AG09309 (cell line): ENCODE measurements around the gene PRPF8.
"Not testable (repeated sequence)": the region's sequence is repeated elsewhere in the genome, so short reads cannot be mapped to it uniquely, and the experiment has no call there.

Source experiments
- DNase-seq: peaks from one replicate; pipeline ENCODE4 v3.0.0-alpha.2; 2010; ENCODE audit warnings: low read depth
- H3K4me3 ChIP-seq: 2 replicates; pipeline ENCODE4 v1.5.1; 2011; ENCODE audit warnings: mild to moderate bottlenecking, low read depth, low read length, moderate library complexity; ENCODE audit not compliant: control insufficient read depth
- TF ChIP-seq, protein P1 (sequence below): IDR thresholded peaks from 2 replicates; pipeline ENCODE4 v1.5.1; 2011; ENCODE audit warnings: mild to moderate bottlenecking, low read depth, low read length, inconsistent platforms; ENCODE audit not compliant: insufficient read depth, control insufficient read depth; ENCODE audit errors: missing control alignments

The PRPF8 gene

DNA sequence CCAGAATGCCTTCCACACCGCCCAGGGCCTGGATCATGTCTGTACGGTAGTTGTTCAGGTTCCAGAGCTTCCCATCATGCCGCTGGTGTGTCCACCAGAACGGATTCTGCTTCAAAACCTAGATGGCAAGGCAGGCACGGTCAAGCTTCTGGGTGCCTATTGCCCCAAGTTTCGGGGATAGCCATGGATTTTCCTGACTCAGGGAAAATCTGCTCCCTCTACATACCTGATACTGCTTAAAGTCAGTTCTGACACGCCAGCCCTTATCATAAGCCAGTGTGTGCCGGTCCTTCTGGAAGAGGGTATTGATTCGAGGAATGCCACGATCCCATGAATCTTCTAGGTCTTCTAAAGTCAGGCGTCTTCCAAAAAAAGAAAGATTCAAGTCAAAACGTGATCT, 23.6 kb downstream of the PRPF8 start:
- no peak overlapping the region for H3K4me3 ChIP-seq
- TF ChIP-seq, protein P1, sequence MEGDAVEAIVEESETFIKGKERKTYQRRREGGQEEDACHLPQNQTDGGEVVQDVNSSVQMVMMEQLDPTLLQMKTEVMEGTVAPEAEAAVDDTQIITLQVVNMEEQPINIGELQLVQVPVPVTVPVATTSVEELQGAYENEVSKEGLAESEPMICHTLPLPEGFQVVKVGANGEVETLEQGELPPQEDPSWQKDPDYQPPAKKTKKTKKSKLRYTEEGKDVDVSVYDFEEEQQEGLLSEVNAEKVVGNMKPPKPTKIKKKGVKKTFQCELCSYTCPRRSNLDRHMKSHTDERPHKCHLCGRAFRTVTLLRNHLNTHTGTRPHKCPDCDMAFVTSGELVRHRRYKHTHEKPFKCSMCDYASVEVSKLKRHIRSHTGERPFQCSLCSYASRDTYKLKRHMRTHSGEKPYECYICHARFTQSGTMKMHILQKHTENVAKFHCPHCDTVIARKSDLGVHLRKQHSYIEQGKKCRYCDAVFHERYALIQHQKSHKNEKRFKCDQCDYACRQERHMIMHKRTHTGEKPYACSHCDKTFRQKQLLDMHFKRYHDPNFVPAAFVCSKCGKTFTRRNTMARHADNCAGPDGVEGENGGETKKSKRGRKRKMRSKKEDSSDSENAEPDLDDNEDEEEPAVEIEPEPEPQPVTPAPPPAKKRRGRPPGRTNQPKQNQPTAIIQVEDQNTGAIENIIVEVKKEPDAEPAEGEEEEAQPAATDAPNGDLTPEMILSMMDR = no peak
- no peak for DNase-seq

DNA sequence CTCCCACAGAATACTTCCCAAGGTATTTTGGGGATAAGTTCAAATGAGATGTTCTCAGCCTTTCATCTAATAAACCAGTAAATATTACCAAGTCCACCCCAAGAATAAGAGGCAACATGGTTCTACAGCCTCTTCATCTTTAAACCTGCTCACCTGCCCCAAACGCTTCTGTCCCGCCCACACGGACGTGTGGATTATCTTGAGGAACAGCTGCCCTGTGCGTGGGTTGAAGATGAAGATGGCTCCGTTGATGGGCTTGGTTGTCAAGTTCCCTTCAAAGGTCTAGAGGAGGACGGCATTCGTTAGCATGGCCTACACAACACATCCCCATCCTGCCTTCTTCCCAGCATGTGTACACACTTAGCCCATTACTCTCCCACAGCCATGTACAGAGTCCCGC, 26.6 kb downstream of the PRPF8 start:
- DNase-seq = no peak
- H3K4me3 ChIP-seq = no peak overlapping the region
- TF ChIP-seq, protein P1 = no peak

DNA sequence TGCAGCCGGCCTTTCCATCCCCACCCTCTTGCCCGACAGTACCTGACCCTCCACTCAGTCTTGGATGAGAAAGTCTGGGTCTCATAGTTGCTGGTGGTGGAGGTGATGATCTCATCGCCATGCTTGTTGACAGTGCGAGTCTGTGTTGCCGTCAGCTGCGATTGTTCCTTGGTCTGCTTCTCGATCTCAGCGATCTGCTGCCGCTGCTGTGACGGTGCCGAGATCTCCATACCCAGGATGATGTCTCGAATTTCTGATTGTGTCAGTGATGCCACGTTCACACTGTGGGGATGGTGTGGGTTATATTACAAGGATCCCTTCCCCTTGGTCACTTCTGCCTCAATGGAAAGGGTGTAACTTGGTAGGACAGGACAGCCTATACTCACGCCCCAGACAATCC, 30.9 kb downstream of the PRPF8 start:
- TF ChIP-seq, protein P1 = no peak
- DNase-seq = no peak
- no peak overlapping the region for H3K4me3 ChIP-seq

DNA sequence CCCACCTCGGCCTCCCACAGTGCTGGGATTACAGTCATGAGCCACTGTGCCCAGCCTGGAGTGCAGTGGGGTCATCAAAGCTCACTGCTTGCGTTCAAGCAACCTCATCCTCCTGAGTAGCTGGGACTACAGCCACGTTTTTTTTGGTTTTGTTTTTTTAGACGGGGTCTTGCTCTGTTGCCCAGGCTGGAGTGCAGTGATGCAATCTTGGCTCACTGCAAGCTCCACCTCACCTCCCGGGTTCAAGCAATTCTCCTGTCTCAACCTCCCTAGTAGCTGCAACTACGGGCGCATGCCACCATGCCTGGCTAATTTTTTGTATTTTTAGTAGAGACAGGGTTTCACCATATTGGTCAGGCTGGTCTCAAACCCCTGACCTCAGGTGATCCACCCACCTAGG, 31.9 kb downstream of the PRPF8 start:
- H3K4me3 ChIP-seq, DNase-seq: not testable (repeated sequence)

DNA sequence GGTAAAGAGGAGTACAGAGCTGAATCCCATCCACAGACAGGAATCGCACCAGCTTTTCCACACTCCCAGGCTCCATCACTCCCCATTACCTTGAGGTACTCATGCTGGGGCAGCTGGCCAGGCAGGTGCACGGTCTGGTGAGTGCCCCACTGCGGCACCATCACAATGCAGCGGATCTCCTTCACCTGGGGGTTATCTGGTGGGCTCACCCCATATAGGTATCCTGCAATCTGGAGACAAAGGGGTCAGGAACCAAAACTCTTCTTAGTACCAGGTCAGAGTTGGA, 33.2 kb downstream of the PRPF8 start:
- no peak for DNase-seq
- no peak overlapping the region for H3K4me3 ChIP-seq
- TF ChIP-seq, protein P1 = no peak

DNA sequence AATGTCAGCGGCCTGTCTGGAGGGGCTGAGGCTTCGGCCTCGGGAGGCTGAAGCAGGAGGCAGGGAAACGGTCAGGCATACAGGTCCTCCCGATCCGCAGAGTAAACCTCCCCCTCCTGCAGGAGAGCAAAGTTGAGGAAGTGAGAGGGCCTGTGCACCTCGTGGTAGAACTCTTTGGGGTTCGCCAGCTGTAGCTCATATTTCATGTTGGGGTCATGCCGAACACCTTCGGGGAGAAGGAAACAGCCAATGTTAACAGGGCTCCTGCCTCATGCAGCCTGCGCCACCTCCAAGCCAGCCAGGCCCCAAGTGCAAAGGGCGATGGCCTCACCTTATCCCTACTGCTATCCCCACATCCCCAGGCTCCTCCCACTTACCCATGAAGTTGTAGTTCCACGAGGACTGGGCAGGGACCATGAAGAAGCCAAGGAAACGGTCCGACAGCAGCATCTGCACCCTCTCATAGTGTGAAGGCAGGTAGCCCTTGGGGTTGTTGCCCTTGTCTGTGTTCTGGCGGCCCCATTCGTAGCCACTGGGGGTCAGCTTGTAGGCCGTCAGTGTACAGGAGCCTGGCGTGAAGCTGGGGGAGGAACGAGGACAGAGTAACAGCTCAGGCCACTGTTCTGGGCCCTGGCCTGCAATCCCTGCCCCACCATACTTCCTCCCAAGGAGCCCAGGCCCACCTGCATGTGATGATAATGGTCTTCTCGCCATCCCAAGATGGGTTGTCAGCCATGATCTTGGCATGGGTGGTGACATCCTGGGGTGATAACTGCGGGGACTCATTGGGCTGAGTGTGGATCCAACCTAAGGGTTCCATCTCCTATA, 33.7 kb downstream of the PRPF8 start:
- no peak overlapping the region for H3K4me3 ChIP-seq
- no peak for DNase-seq
- TF ChIP-seq, protein P1 = no peak

DNA sequence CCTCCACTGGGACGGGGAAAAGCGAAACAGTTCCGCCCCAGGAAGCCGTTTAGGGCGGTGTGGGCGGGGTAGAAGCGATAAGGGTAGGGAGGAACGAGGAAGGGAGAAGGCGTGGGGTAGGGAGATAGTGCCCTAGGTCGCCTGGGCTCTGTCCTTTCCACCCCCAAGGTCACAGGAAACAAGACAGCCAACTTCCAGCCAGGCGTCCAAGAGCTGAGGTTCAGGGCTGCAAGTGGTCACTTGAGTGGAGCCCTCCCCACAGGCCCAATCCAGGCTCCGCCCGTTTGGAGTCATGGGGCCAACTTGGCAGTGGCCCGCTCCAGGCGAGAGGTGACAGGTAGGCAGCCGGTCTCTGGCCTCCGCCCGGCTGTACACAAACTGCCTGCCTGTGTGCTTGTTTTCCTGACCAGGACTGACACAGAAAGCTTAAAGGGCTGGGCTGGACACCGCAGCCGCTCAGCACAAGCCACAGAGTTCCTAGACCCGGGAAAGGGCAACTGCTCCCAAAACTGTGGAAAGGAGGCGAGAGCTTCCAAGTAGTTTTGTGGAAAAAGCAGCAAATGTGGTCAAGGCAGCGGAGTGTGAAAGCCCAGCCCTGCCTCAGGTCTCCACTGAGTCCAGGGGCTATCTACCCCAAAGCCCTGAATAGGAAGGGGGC, 34.7 kb downstream of the PRPF8 start, which contains the start of gene RILP:
RILP (minus strand) TSS at position 23 of the 658 bp plus-strand sequence. CDS start 62 bp downstream, outside the sequence.
- DNase-seq = no peak
- H3K4me3 ChIP-seq = peak within 1 kb of the TSS; percentile 52
- TF ChIP-seq, protein P1 = peak; percentile 3
